Measurements from ENCODE around the gene WIZ. TPM values are rescaled to one million over a fixed set of nuclear protein-coding genes. Genes with fewer than 3 reads are reported as not detected.

The WIZ gene
- total RNA-seq, 2 experiments from 2014 or later = 19.3 to 21.0 TPM

GRCh38 chr19:15456871-15457700, 7.3 kb upstream of the WIZ start:
- no peaks in the 10 kb centered on the region for H3K27me3 Mint-ChIP-seq
- peak; percentile 52 for DNase-seq
- CTCF ChIA-PET = interaction anchor here (1.9 kb wide), 1 partner anchor 38 kb away, joined by 8 read pairs; the partner anchor contains the start of gene AKAP8L
- H3K27ac Mint-ChIP-seq = no peak overlapping the region
- no peak for TF ChIP-seq CTCF (IDR thresholded peaks at IDR 0.05)
- H3K4me3 Mint-ChIP-seq = no peak overlapping the region
- no peaks in the 10 kb centered on the region for H3K9me3 Mint-ChIP-seq
- H3K36me3 Mint-ChIP-seq (ENCODE audit: low read depth) = peaks cover 59% of the 10 kb centered on the region
- peaks cover 13% of the 10 kb centered on the region for H3K4me1 Mint-ChIP-seq (ENCODE audit: low read depth)
- ATAC-seq = peak; percentile 52
- POLR2A ChIA-PET = interaction anchor here (1.1 to 2.5 kb wide), 3 partner anchors 9 to 78 kb away, joined by 3 to 9 read pairs (median 4); no protein-coding TSS in a partner anchor
- intact Hi-C loops (cut with micrococcal nuclease) = no loop called here

- Mint-ChIP-seq H3K36me3 (ENCODE audit: low read depth) (peaks cover 60% of the 10 kb centered on the region), H3K27me3 (no peaks in the 10 kb centered on the region), H3K27ac (no peak overlapping the region), H3K9me3 (no peaks in the 10 kb centered on the region), H3K4me1 (ENCODE audit: low read depth) (peaks cover 7% of the 10 kb centered on the region), H3K4me3 (no peak overlapping the region)
- TF ChIP-seq CTCF (IDR thresholded peaks at IDR 0.05) = no peak
- DNase-seq (no peak), ATAC-seq (no peak)
- POLR2A ChIA-PET = interaction anchor here (0.7 to 2.5 kb wide), 6 partner anchors 9 to 77 kb away, joined by 3 to 9 read pairs (median 4); no protein-coding TSS in a partner anchor
- intact Hi-C loops (cut with micrococcal nuclease) = no loop called here
- CTCF ChIA-PET = interaction anchor here (1.9 kb wide), 1 partner anchor 37 kb away, joined by 8 read pairs; the partner anchor contains the start of gene AKAP8L
Measured at GRCh38 chr19:15456441-15456840, 6.7 kb upstream of the WIZ start.

GRCh38 chr19:15455996-15456395, 6.2 kb upstream of the WIZ start:
- H3K27ac Mint-ChIP-seq = no peak overlapping the region
- H3K4me1 Mint-ChIP-seq (ENCODE audit: low read depth) = peaks cover 9% of the 10 kb centered on the region
- peaks cover 64% of the 10 kb centered on the region for H3K36me3 Mint-ChIP-seq (ENCODE audit: low read depth)
- no peak for DNase-seq
- intact Hi-C loops (cut with micrococcal nuclease) = no loop called here
- no peaks in the 10 kb centered on the region for H3K27me3 Mint-ChIP-seq
- no peak for ATAC-seq
- H3K9me3 Mint-ChIP-seq = no peaks in the 10 kb centered on the region
- ChIA-PET CTCF (interaction anchor here (1.9 kb wide), 1 partner anchor 37 kb away, joined by 8 read pairs; the partner anchor contains the start of gene AKAP8L), POLR2A (interaction anchor here (0.7 to 2.5 kb wide), 6 partner anchors 8 to 77 kb away, joined by 3 to 9 read pairs (median 4); no protein-coding TSS in a partner anchor)
- no peak for TF ChIP-seq CTCF (IDR thresholded peaks at IDR 0.05)
- H3K4me3 Mint-ChIP-seq = no peak overlapping the region

- Mint-ChIP-seq H3K4me3 (no peak overlapping the region), H3K36me3 (ENCODE audit: low read depth) (peaks cover 58% of the 10 kb centered on the region), H3K9me3 (no peaks in the 10 kb centered on the region), H3K27ac (peak overlapping the region; percentile 5), H3K4me1 (ENCODE audit: low read depth) (peaks cover 11% of the 10 kb centered on the region), H3K27me3 (no peaks in the 10 kb centered on the region)
- CTCF ChIA-PET = interaction anchor here (1.5 to 1.7 kb wide), 3 partner anchors 9 to 24 kb away, joined by 3 to 6 read pairs (median 4); no protein-coding TSS in a partner anchor
- ATAC-seq (no peak), DNase-seq (no peak)
- intact Hi-C loops (cut with micrococcal nuclease) = no loop called here
- no peak for TF ChIP-seq CTCF (IDR thresholded peaks at IDR 0.05)
- POLR2A ChIA-PET = interaction anchor here (3.4 kb wide), 1 partner anchor 9 kb away, joined by 33 read pairs; the partner anchor contains the start of gene RASAL3
Measured at GRCh38 chr19:15453906-15454860, 4.4 kb upstream of the WIZ start.
